ENCODE data around the gene BCL2.
A peak's percentile ranks its signal among the peaks of the same experiment; 100 is the strongest.

The BCL2 gene

DNA sequence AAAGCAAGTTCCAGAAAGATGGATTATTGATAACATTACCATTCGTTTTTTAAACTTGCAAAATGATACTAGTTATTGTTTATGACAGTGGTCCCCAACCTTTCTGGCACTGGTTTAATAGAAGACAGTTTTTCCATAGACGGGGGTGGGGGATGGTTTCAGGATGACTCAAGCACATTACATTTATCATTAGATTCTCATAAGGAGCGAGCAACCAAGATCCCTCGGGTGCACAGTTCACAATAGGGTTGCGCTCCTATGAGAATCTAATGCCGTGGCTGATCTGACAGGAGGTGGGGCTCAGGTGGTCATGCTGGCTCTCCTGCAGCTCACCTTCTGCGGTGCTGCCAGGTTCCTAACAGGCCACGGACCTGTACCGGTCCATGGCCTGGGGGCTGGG is 86.2 kb downstream of the BCL2 start:
- Mint-ChIP-seq H3K36me3 (ENCODE audit: low read depth) (peaks cover 41% of the 10 kb centered on the region), H3K4me3 (no peak overlapping the region), H3K9me3 (peaks cover 23% of the 10 kb centered on the region), H3K4me1 (peaks cover 24% of the 10 kb centered on the region), H3K27me3 (ENCODE audit: low read depth, poor library complexity) (peaks cover 2% of the 10 kb centered on the region), H3K27ac (no peak overlapping the region)
- no peak for DNase-seq
- TF ChIP-seq, protein P1, sequence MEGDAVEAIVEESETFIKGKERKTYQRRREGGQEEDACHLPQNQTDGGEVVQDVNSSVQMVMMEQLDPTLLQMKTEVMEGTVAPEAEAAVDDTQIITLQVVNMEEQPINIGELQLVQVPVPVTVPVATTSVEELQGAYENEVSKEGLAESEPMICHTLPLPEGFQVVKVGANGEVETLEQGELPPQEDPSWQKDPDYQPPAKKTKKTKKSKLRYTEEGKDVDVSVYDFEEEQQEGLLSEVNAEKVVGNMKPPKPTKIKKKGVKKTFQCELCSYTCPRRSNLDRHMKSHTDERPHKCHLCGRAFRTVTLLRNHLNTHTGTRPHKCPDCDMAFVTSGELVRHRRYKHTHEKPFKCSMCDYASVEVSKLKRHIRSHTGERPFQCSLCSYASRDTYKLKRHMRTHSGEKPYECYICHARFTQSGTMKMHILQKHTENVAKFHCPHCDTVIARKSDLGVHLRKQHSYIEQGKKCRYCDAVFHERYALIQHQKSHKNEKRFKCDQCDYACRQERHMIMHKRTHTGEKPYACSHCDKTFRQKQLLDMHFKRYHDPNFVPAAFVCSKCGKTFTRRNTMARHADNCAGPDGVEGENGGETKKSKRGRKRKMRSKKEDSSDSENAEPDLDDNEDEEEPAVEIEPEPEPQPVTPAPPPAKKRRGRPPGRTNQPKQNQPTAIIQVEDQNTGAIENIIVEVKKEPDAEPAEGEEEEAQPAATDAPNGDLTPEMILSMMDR (IDR thresholded peaks at IDR 0.05) = no peak

DNA sequence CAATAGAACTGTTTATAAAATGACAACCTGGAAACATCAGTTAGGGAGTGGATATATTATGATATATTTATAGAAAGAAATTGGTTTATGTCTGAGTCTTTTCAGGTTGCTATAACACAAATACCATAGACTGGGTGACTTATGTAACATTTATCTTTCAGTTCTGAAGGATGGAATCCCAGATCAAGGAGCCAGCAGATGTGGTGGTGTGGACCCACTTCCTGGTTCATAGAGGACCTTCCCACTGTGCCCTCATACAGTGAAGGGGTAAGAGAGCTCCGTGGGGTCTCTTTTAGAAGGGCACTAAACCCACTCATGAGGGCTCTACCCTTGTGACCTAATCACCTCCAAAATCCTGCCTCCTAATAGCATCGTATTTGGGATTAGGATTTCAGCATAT is 86.7 kb downstream of the BCL2 start:
- TF ChIP-seq, protein P1 (IDR thresholded peaks at IDR 0.05) = no peak
- DNase-seq = no peak
- peaks cover 28% of the 10 kb centered on the region for H3K9me3 Mint-ChIP-seq
- peaks cover 2% of the 10 kb centered on the region for H3K27me3 Mint-ChIP-seq (ENCODE audit: low read depth, poor library complexity)
- H3K36me3 Mint-ChIP-seq (ENCODE audit: low read depth) = peaks cover 44% of the 10 kb centered on the region
- peaks cover 19% of the 10 kb centered on the region for H3K4me1 Mint-ChIP-seq
- H3K27ac Mint-ChIP-seq = no peak overlapping the region
- H3K4me3 Mint-ChIP-seq = no peak overlapping the region

DNA sequence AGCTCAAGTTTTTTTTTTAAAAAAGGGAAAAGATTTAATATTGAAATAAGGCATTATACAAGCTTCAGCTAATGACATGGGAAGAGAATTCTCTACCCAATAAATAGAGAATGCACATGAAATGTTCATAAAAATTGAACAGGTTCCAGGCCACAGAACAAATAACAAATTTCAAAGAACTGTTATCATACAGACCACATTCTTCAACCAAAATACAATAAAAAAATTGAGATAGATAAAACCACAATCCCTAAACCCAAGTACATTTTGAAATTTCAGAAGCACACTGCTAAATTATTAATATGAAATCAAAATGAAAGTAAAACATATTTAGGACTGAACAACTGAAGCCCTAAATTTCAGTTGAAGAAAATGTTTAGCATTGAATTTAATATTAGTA is 89.6 kb downstream of the BCL2 start:
- DNase-seq = no peak
- peaks cover 37% of the 10 kb centered on the region for H3K9me3 Mint-ChIP-seq
- TF ChIP-seq, protein P1 (IDR thresholded peaks at IDR 0.05) = no peak
- H3K36me3 Mint-ChIP-seq (ENCODE audit: low read depth) = peaks cover 43% of the 10 kb centered on the region
- H3K27me3 Mint-ChIP-seq (ENCODE audit: low read depth, poor library complexity) = no peaks in the 10 kb centered on the region
- no peak overlapping the region for H3K4me3 Mint-ChIP-seq
- no peaks in the 10 kb centered on the region for H3K4me1 Mint-ChIP-seq
- H3K27ac Mint-ChIP-seq = no peak overlapping the region

DNA sequence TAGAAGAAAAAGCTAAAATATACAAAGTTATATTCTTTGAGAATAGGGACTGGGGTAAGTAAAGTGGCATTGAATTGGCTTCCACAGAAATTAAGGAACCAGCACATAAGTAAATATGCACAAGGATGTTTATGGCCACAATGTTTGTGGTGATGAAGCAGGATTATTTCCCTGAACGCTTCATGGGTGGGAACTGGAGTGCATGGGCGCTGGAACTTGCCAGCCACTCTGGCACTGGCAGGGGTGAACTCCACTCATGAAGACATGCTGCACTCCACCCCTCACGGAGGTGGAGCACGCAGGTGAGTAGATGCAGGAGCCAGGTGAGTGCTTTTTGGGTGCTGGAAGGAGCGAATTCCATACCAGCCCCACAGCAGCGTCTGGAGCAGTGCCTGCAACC is 94.1 kb downstream of the BCL2 start:
- H3K36me3 Mint-ChIP-seq (ENCODE audit: low read depth) = peaks cover 56% of the 10 kb centered on the region
- no peak overlapping the region for H3K4me3 Mint-ChIP-seq
- peaks cover 55% of the 10 kb centered on the region for H3K9me3 Mint-ChIP-seq
- peaks cover 8% of the 10 kb centered on the region for H3K27me3 Mint-ChIP-seq (ENCODE audit: low read depth, poor library complexity)
- no peak overlapping the region for H3K27ac Mint-ChIP-seq
- no peaks in the 10 kb centered on the region for H3K4me1 Mint-ChIP-seq
- TF ChIP-seq, protein P1 (IDR thresholded peaks at IDR 0.05) = no peak
- no peak for DNase-seq

DNA sequence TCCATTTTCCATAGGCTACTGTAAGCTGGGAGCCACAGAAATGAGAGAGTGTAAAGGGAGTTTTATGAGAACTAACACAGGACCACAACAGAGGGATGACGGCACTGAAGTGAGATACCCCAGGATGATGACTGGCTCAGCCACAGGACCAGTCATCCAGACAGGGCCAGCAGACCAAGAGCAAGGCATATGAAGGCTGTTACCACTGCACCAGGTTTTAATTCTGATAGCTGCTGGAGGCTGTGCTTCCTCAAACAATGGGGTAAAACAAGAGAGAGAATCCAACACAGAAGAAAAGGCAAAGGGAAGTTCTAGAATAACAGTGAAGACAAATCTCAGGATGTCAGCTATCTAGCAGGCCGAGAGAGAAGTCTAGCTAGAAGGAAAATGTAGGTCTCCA is 94.9 kb downstream of the BCL2 start:
- Mint-ChIP-seq H3K4me1 (no peaks in the 10 kb centered on the region), H3K36me3 (ENCODE audit: low read depth) (peaks cover 59% of the 10 kb centered on the region), H3K4me3 (no peak overlapping the region), H3K27ac (peak overlapping the region; percentile 28), H3K9me3 (peaks cover 61% of the 10 kb centered on the region), H3K27me3 (ENCODE audit: low read depth, poor library complexity) (peaks cover 8% of the 10 kb centered on the region)
- TF ChIP-seq, protein P1 (IDR thresholded peaks at IDR 0.05) = no peak
- DNase-seq = no peak

DNA sequence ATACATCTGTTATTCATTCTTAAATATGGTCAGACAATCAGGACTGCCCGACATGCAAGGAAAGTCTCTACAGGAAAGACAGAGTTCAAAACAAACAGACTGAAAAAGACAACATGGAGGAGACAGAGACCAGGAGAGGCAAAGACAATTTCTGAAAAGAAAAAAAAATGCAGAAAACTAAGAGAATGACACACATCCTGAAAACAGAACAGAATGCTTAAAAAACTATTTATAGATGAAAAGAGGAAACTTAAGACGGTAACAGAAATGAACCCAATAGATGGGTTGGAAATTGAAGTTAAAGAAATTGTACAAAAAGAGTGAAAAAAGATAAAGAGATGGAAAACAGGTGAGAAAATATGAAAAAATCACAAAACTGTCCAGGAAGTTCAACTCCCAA is 95.7 kb downstream of the BCL2 start:
- peaks cover 64% of the 10 kb centered on the region for H3K9me3 Mint-ChIP-seq
- H3K4me1 Mint-ChIP-seq = no peaks in the 10 kb centered on the region
- TF ChIP-seq, protein P1 (IDR thresholded peaks at IDR 0.05) = no peak
- H3K36me3 Mint-ChIP-seq (ENCODE audit: low read depth) = peaks cover 59% of the 10 kb centered on the region
- no peak overlapping the region for H3K27ac Mint-ChIP-seq
- no peak for DNase-seq
- peaks cover 8% of the 10 kb centered on the region for H3K27me3 Mint-ChIP-seq (ENCODE audit: low read depth, poor library complexity)
- no peak overlapping the region for H3K4me3 Mint-ChIP-seq

Measured in nephron progenitor cell (in vitro differentiated cells).